LNCaP clone FGC (cell line): Measurements from ENCODE around the gene TCL1A.
"Not testable (repeated sequence)": the region's sequence is repeated elsewhere in the genome, so short reads cannot be mapped to it uniquely, and the experiment has no call there.

Source experiments
- DNase-seq: peaks from one replicate; pipeline ENCODE4 v3.0.0-alpha.2; 2011; ENCODE audit warnings: low read depth
- H3K4me3 ChIP-seq: 2 replicates; pipeline ENCODE4 v1.5.1; 2011; ENCODE audit warnings: mild to moderate bottlenecking, low read depth, low read length, control low read depth
- CTCF ChIP-seq: IDR thresholded peaks from 2 replicates; pipeline ENCODE4 v1.5.1; 2012; ENCODE audit warnings: mild to moderate bottlenecking; ENCODE audit not compliant: control insufficient read depth, insufficient read depth; ENCODE audit errors: extremely low read depth

Gene TCL1A

GRCh38 chr14:95667249-95667693, 46.7 kb downstream of the TCL1A start:
- TF ChIP-seq CTCF, result no peak
- no peak overlapping the region for H3K4me3 ChIP-seq
- no peak for DNase-seq

GRCh38 chr14:95666450-95666849, 47.5 kb downstream of the TCL1A start:
- H3K4me3 ChIP-seq, result no peak overlapping the region

GRCh38 chr14:95665530-95665929, 48.4 kb downstream of the TCL1A start:
- not testable (repeated sequence) for H3K4me3 ChIP-seq, DNase-seq

More at GRCh38 chr14:95666450-95666849, 47.5 kb downstream of the TCL1A start:
- DNase-seq, result no peak
- TF ChIP-seq CTCF, result no peak

- TF ChIP-seq CTCF, result no peak
- no peak overlapping the region for H3K4me3 ChIP-seq
- DNase-seq, result no peak
Observed at GRCh38 chr14:95664546-95664945, 49.4 kb downstream of the TCL1A start.

GRCh38 chr14:95664066-95664465, 49.9 kb downstream of the TCL1A start:
- H3K4me3 ChIP-seq, result no peak overlapping the region
- no peak for DNase-seq
- no peak for TF ChIP-seq CTCF

- TF ChIP-seq CTCF, result no peak
- no peak for DNase-seq
- H3K4me3 ChIP-seq, result no peak overlapping the region
Observed at GRCh38 chr14:95663226-95663797, 50.6 kb downstream of the TCL1A start.

GRCh38 chr14:95662376-95663186, 51.3 kb downstream of the TCL1A start:
- no peak overlapping the region for H3K4me3 ChIP-seq
- peak; percentile 19 for DNase-seq
- no peak for TF ChIP-seq CTCF
